NOMO-1 treated with DMSO at 0.1 percent for 48 hours (cell line): ENCODE data around the gene ORM1.
"Not testable (repeated sequence)": the region's sequence is repeated elsewhere in the genome, so short reads cannot be mapped to it uniquely, and the experiment has no call there.

ENCODE experiments used
- DNase-seq: peaks from one replicate; lab custom pipeline; 2025; ENCODE audit not compliant: unreplicated experiment; lab: John Stamatoyannopoulos, UW

Gene ORM1

DNA sequence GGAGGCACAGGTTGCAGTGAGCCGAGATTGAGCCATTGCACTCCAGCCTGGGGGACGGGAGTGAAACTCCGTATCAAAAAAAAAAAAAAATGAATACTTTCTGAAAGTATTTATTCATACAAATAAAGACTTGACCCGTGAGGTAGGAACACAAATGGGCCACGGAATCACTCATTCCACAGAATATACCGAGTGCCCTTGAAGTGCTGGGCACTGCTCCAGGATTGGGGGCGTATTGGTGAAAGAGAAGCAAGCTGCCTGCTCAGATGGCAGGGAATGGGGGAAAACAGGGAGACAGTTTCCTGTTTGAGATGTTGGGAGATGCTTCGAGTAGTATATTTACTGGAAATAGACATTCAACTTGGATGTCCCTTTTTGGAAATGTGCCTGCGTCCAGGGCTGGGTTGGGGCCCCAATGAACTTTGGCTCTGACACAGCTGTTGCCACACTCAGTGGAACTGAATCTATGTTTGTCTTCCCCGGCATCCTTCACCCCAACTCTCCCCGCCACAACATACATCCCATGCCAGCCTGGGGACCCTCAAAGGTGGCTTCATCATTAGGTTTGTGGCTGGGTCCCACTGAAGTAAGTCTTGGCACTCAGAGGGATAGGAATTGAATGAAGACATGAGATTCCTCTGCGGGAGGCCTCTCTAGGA lies 609 bp upstream of the ORM1 start:
- DNase-seq, result not testable (repeated sequence)

- DNase-seq, result not testable (repeated sequence)
Observed at GRCh38 chr9:114323849-114324248, 951 bp downstream of the ORM1 start.

DNA sequence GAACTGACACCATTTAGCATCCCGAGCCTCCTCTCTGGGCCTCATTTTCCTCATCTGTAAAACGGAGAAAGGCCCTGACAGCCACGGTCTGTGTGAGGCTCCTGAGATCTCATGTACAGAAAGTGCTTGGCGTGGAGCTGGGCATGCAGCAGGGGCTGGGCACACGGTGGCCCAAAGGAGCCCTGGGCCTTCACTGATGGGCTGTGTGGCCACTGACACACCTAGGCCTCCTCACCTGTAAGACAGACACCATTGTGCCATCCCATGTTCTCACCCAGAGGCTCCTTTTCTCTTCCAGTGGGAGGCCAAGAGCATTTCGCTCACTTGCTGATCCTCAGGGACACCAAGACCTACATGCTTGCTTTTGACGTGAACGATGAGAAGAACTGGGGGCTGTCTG lies 1.6 kb downstream of the ORM1 start:
- no peak for DNase-seq

- not testable (repeated sequence) for DNase-seq
Observed at GRCh38 chr9:114324965-114325364, 2.1 kb downstream of the ORM1 start.

- DNase-seq, result not testable (repeated sequence)
Observed at GRCh38 chr9:114325684-114326254, 2.9 kb downstream of the ORM1 start.

- DNase-seq, result no peak
Observed at GRCh38 chr9:114327749-114328148, 4.9 kb downstream of the ORM1 start.

GRCh38 chr9:114328357-114328820 lies 5.5 kb downstream of the ORM1 start:
- DNase-seq, result not testable (repeated sequence)

DNA sequence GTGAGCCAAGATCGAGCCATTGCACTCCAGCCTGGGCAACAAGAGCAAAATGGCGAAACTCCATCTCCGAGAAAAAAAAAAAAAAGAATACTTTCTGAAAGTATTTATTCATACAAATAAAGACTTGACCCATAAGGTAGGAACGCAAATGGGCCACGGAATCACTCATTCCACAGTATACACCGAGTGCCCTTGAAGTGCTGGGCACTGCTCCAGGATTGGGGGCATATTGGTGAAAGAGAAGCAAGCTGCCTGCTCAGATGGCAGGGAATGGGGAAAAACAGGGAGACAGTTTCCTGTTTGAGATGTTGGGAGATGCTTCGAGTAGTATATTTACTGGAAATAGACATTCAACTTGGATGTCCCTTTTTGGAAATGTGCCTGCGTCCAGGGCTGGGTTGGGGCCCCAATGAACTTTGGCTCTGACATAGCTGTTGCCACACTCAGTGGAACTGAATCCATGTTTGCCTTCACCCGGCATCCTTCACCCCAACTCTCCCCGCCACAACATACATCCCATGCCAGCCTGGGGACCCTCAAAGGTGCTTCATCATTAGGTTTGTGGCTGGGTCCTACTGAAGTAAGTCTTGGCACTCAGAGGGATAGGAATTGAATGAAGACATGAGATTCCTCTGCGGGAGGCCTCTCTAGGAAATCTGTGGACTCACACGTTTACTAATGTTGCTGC lies 6.2 kb downstream of the ORM1 start:
- not testable (repeated sequence) for DNase-seq

- DNase-seq, result not testable (repeated sequence)
Observed at GRCh38 chr9:114329625-114330022, 6.7 kb downstream of the ORM1 start, which contains the start of gene ORM2. TSS of gene ORM2 (plus strand) at chr9:114329869. CDS start at chr9:114329905, 36 bp downstream.

- no peak for DNase-seq
Observed at GRCh38 chr9:114330636-114331035, 7.7 kb downstream of the ORM1 start.

DNA sequence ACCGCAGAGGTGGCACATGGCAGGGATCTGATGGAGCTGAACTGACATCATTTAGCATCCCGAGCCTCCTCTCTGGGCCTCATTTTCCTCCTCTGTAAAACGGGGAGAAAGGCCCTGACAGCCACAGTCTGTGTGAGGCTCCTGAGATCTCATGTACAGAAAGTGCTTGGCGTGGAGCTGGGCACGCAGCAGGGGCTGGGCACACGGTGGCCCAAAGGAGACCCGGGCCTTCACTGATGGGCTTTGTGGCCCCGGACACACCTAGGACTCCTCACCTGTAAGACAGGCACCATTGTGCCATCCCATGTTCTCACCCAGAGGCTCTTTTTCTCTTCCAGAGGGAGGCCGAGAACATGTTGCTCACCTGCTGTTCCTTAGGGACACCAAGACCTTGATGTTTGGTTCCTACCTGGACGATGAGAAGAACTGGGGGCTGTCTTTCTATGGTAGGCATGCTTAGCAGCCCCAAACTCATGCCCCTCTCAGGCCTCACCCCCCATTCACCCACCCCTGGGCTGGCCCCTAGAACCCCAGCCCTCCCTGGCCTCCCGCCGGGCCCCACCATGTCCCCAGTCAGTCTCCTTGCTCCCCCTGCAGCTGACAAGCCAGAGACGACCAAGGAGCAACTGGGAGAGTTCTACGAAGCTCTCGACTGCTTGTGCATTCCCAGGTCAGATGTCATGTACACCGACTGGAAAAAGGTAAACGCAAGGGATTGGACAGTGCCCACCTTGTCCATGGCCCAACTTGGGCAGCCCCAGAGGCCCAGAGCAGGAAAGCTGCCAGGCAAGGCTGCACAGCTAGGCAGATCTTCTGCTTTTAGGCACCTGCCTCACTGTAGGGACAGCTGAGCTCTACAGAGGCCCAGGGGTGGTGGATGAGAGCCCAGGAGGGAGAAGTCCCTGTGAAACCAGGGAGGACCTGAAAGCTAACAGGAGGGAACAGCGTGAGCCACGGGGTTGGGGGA lies 8.6 kb downstream of the ORM1 start:
- not testable (repeated sequence) for DNase-seq

- DNase-seq, result not testable (repeated sequence)
Observed at GRCh38 chr9:114332474-114333040, 9.7 kb downstream of the ORM1 start.

DNA sequence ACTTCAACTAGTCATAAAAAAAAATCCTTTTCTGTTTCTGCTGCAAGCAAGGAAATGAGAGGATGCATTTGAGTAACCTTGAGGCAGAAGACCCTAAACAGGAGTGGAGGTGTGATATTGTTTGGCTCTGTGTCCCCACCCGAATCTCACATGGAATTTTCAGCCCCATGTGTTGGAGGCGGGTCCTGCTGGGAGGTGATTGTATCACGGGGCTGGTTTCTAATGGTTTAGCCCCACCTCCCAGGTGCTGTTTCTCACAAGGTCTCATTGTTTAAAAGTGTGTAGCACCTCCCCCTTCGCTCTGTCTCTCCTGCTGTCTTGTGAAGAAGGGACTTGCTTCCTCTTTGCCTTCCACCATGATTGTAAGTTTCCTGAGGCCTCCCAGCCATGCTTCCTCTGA lies 10.8 kb downstream of the ORM1 start:
- not testable (repeated sequence) for DNase-seq

DNA sequence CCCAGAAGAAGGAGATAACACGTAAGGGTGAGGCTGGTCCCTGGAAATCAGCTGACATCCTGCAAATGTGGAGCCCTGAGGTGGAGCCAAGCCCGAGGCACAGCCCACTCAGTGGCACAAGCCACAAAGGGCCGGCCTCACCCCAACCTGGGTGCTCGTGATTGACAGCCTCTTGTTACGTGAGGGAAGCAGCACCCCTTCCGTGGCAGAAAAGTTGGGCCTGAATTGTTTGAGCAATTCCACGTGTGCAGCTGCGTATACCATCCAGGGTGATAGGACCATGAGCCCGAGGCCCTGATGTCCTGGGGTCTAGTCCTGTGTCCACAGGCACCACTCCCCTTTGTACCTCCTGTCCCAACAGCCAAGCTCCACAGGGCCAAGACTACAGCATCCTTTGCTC lies 11.6 kb downstream of the ORM1 start:
- no peak for DNase-seq

DNA sequence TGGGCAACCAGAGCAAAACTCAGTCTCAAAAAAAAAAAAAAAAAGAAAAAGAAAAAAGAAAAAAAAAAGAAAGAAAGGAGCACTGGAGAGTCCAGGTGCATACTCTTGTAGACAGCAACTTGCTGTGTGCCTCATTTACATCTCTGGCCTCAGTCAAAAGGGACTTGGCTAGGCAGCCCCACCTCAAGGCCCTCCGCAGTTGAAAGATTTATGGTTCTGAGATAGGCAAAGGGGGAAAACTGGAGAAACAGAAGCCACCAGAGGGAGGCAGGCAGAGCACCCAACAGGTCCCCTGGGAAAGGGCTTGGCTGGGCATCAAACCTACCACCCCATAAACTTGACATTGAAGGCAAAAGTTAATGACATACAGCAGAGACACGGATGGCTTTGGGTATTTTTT lies 12.8 kb downstream of the ORM1 start:
- DNase-seq, result no peak

- no peak for DNase-seq
Observed at GRCh38 chr9:114336157-114336556, 13.3 kb downstream of the ORM1 start.

DNA sequence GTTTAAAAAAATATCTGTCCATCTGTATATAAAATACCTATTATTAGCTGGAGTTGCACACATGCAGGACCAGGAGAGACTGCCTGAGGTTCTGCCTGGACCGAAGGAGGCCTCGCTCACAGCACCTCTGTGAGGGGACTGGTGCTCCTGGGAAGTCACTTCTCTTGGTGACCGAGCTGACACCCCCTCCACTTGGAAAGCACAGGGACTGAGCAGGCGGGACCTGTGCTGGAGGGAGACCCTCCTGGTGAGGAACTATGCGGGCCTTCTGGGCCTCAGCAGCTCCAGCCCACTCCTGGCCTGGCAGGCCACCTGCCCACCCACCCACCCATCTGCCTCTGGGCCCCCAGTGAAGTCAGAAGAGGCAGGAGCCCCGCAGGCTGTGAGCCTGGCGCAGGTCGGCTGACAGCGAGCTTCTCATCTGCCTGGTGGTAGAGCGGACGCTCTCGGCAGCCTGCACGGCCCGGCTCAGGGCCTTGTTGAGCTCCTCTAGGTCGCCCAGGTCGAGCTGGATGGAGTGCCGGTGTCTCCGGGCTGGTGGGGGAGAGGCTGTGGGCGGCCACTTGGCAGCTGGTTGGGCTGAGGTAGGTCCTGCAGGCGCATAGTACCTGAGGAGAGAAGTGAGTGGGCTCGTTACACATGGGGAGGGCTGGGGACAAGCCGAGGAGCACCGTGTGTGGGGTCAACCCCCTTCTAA lies 13.9 kb downstream of the ORM1 start:
- DNase-seq, result no peak

DNA sequence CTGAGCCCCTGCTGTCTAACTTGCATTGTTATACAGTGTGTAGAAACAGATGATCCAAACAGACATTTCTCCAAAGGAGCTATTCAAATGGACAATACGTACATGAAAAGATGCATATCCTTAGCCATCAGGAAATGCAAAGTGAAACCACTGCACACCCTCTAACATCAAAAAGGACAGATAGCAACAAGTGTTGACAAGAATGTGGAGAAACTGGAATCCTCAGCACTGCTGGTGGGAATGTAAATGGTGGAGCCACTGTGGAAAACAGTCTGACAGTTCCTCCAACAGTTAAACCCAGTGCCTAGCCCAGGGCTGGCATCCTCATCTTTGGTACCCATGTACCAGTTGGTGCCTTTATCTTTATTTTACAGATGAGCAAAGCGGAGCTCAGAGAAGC lies 15.3 kb downstream of the ORM1 start:
- DNase-seq, result no peak

- peak; percentile 36 for DNase-seq
Observed at GRCh38 chr9:114339130-114339908, 16.4 kb downstream of the ORM1 start.
